NCI-H2081 treated with DMSO at 0.1 percent for 48 hours (cell line): ENCODE measurements around the gene ETV5.

Source experiments
- DNase-seq: peaks from one replicate; lab custom pipeline; 2025; lab: John Stamatoyannopoulos, UW

The ETV5 gene

GRCh38 chr3:186108941-186109865 lies at the start of gene ETV5:
Gene ETV5, minus strand, starts transcription at chr3:186109089. Its CDS starts 3,221 bp downstream, at chr3:186105868.
- peak; percentile 97 for DNase-seq

- DNase-seq = no peak
Observed at GRCh38 chr3:186154641-186155040, 45.8 kb upstream of the ETV5 start.

GRCh38 chr3:186152889-186153292 lies 44.0 kb upstream of the ETV5 start:
- no peak for DNase-seq

GRCh38 chr3:186152361-186152798 lies 43.5 kb upstream of the ETV5 start:
- no peak for DNase-seq

GRCh38 chr3:186151077-186151971 lies 42.4 kb upstream of the ETV5 start:
- no peak for DNase-seq

- DNase-seq = no peak
Observed at GRCh38 chr3:186150041-186150830, 41.3 kb upstream of the ETV5 start.

- no peak for DNase-seq
Observed at GRCh38 chr3:186149319-186149960, 40.6 kb upstream of the ETV5 start.

GRCh38 chr3:186144257-186144656 lies 35.4 kb upstream of the ETV5 start:
- no peak for DNase-seq

- no peak for DNase-seq
Observed at GRCh38 chr3:186143250-186143649, 34.4 kb upstream of the ETV5 start.

- DNase-seq = no peak
Observed at GRCh38 chr3:186142393-186142932, 33.6 kb upstream of the ETV5 start.

- no peak for DNase-seq
Observed at GRCh38 chr3:186141790-186142189, 32.9 kb upstream of the ETV5 start.

GRCh38 chr3:186138272-186138981 lies 29.5 kb upstream of the ETV5 start:
- DNase-seq = no peak

GRCh38 chr3:186137051-186137685 lies 28.3 kb upstream of the ETV5 start:
- no peak for DNase-seq

GRCh38 chr3:186133980-186134379 lies 25.1 kb upstream of the ETV5 start:
- no peak for DNase-seq

GRCh38 chr3:186132487-186132886 lies 23.6 kb upstream of the ETV5 start:
- no peak for DNase-seq

GRCh38 chr3:186129206-186129605 lies 20.3 kb upstream of the ETV5 start:
- no peak for DNase-seq

GRCh38 chr3:186128158-186128557 lies 19.3 kb upstream of the ETV5 start:
- DNase-seq = no peak

- no peak for DNase-seq
Observed at GRCh38 chr3:186127463-186127862, 18.6 kb upstream of the ETV5 start.

- no peak for DNase-seq
Observed at GRCh38 chr3:186125118-186125517, 16.2 kb upstream of the ETV5 start.

- no peak for DNase-seq
Observed at GRCh38 chr3:186124592-186124991, 15.7 kb upstream of the ETV5 start.
